HG03095 (cell line): ENCODE results near the gene FOXJ2.
A peak's percentile ranks its signal among the peaks of the same experiment; 100 is the strongest.
"Not testable (repeated sequence)": the region's sequence is repeated elsewhere in the genome, so short reads cannot be mapped to it uniquely, and the experiment has no call there.

Source experiments
- ATAC-seq: cut with Tn5 transposase; IDR thresholded peaks from one replicate; pipeline ENCODE4 v1.9.1; 2021; ENCODE audit warnings: moderate library complexity; ENCODE audit not compliant: unreplicated experiment

The FOXJ2 gene

GRCh38 chr12:8058506-8058905 is 26.0 kb downstream of the FOXJ2 start:
- no peak for ATAC-seq

- ATAC-seq = no peak
Measured at GRCh38 chr12:8064131-8064530, 31.6 kb downstream of the FOXJ2 start.

- ATAC-seq = peak; percentile 87
Measured at GRCh38 chr12:8065991-8066594, 33.6 kb downstream of the FOXJ2 start, which contains the start of gene C3AR1. Gene C3AR1, minus strand, starts transcription at chr12:8066359. Its CDS starts 6,174 bp downstream, at chr12:8060185.

GRCh38 chr12:8069582-8069981 is 37.1 kb downstream of the FOXJ2 start:
- ATAC-seq = no peak

- ATAC-seq = not testable (repeated sequence)
Measured at GRCh38 chr12:8071820-8072219, 39.3 kb downstream of the FOXJ2 start.

GRCh38 chr12:8075935-8076334 is 43.4 kb downstream of the FOXJ2 start:
- ATAC-seq = no peak

- no peak for ATAC-seq
Measured at GRCh38 chr12:8076366-8076765, 43.9 kb downstream of the FOXJ2 start.

GRCh38 chr12:8077207-8077606 is 44.7 kb downstream of the FOXJ2 start:
- ATAC-seq = no peak

- no peak for ATAC-seq
Measured at GRCh38 chr12:8078398-8078797, 45.9 kb downstream of the FOXJ2 start.

- no peak for ATAC-seq
Measured at GRCh38 chr12:8078916-8079315, 46.4 kb downstream of the FOXJ2 start.

- ATAC-seq = no peak
Measured at GRCh38 chr12:8080120-8080519, 47.6 kb downstream of the FOXJ2 start.

GRCh38 chr12:8081251-8081920 is 48.9 kb downstream of the FOXJ2 start:
- peak; percentile 5 for ATAC-seq

GRCh38 chr12:8082808-8083100 is 50.2 kb downstream of the FOXJ2 start:
- ATAC-seq = no peak

GRCh38 chr12:8084351-8084750 is 51.8 kb downstream of the FOXJ2 start:
- ATAC-seq = not testable (repeated sequence)

- ATAC-seq = no peak
Measured at GRCh38 chr12:8087666-8088065, 55.1 kb downstream of the FOXJ2 start.

- ATAC-seq = peak; percentile 48
Measured at GRCh38 chr12:8088574-8088973, 56.1 kb downstream of the FOXJ2 start.

GRCh38 chr12:8089277-8089676 is 56.8 kb downstream of the FOXJ2 start:
- not testable (repeated sequence) for ATAC-seq

- no peak for ATAC-seq
Measured at GRCh38 chr12:8089716-8090115, 57.2 kb downstream of the FOXJ2 start.

GRCh38 chr12:8093291-8093690 is 60.8 kb downstream of the FOXJ2 start:
- ATAC-seq = no peak

GRCh38 chr12:8096281-8096915 is 63.9 kb downstream of the FOXJ2 start:
- no peak for ATAC-seq

GRCh38 chr12:8099235-8099634 is 66.7 kb downstream of the FOXJ2 start:
- no peak for ATAC-seq
